Esophagus muscularis mucosa (tissue), 4 donors: ENCODE measurements around the gene RPS23. TPM values are rescaled to one million over a fixed set of nuclear protein-coding genes. Genes with fewer than 3 reads are reported as not detected.

Experiments used
- DNase-seq: peaks from one replicate; pipeline ENCODE4 v3.0.0-alpha.2; 2017; ENCODE audit errors: extremely low spot score
- H3K27ac ChIP-seq, 4 donors: fragments of 200-600 bp; sonication (generic); replicated peaks in 1 of 4; 1 replicate in 3 of 4; 2 replicates in 1 of 4; pipeline ENCODE4 v1.5.1; 2016 to 2019; ENCODE audit warnings: mild to moderate bottlenecking in 1 of 4
- H3K27me3 ChIP-seq, 4 donors: fragments of 200-600 bp; sonication (generic); one replicate each; pipeline versions ENCODE4 v1.5.1 to v1.6.0; 2016 to 2019
- H3K36me3 ChIP-seq, 4 donors: fragments of 200-600 bp; sonication (generic); one replicate each; pipeline ENCODE4 v1.5.1; 2016 to 2019
- H3K4me1 ChIP-seq, 4 donors: fragments of 200-600 bp; sonication (generic); one replicate each; pipeline ENCODE4 v1.5.1; 2016 to 2019
- H3K4me3 ChIP-seq, 4 donors: fragments of 200-600 bp; sonication (generic); 1 replicate in 2 of 4; 2 replicates in 2 of 4; pipeline ENCODE4 v1.5.1; 2016 to 2019; ENCODE audit warnings: mild to moderate bottlenecking in 4 of 4, moderate library complexity in 1 of 4
- H3K9me3 ChIP-seq, 4 donors: fragments of 200-600 bp; sonication (generic); 1 replicate in 3 of 4; 2 replicates in 1 of 4; pipeline ENCODE4 v1.5.1; 2016 to 2019
- CTCF ChIP-seq, 3 experiments: fragments of 200-600 bp in 2 of 3; fragments of 450-650 bp in 1 of 3; sonication (generic) in 2 of 3; IDR thresholded peaks; one replicate each; pipeline ENCODE4 v1.5.1; 2017 to 2019; ENCODE audit warnings: antibody characterized with exemption in 3 of 3, mild to moderate bottlenecking in 2 of 3, moderate library complexity in 1 of 3
- EP300 ChIP-seq: sonication (generic); formaldehyde crosslinking; IDR thresholded peaks from one replicate; pipeline ENCODE4 v1.6.1; 2017; ENCODE audit warnings: antibody characterized with exemption
- POLR2A ChIP-seq: fragments of 450-650 bp; IDR thresholded peaks from one replicate; pipeline ENCODE4 v1.6.1; 2017; ENCODE audit warnings: antibody characterized with exemption, moderate library complexity, mild to moderate bottlenecking, low read depth
- POLR2AphosphoS5 ChIP-seq, 2 donors: sonication (generic); formaldehyde crosslinking; IDR thresholded peaks; one replicate each; pipeline ENCODE4 v1.6.1; 2017; ENCODE audit warnings: antibody characterized with exemption in 2 of 2
- WGBS: methylation state at CpG from one replicate; pipeline ENCODE4 v1.1.5; 2018; 5-methylcytosine and 5-hydroxymethylcytosine counted together
- intact Hi-C: fragments of 100-400 bp; cut with DNase I; formaldehyde crosslinking; loops from one replicate; pipeline ENCODE4 v1.15.1; 2023
- total RNA-seq, 4 donors: library from RNA; depleted of rRNA; stranded (reverse); fragments of >200 nt; gene quantifications; one replicate each; pipeline versions ENCODE4 v1.1.0 to v1.2.1, GENCODE V29; 2016

RPS23 gene
- total RNA-seq, 4 donors from 2014 or later: 2,601 to 3,337 (median 2,967) TPM

GRCh38 chr5:82265047-82265446 is 13.1 kb downstream of the RPS23 start:
- Histone ChIP-seq H3K27me3 (no peaks in the 10 kb centered on the region), H3K4me1 (peaks cover 0 to 14% (median 9%) of the 10 kb centered on the region in 4 donors), H3K4me3 (no peak overlapping the region), H3K27ac (no peak overlapping the region), H3K9me3 (no peaks in the 10 kb centered on the region), H3K36me3 (no peaks in the 10 kb centered on the region)
- WGBS: 40% methylated on average over 4 of the region's 4 CpGs
- DNase-seq: no peak
- intact Hi-C loops: no loop called here
- no peak for TF ChIP-seq EP300
- no peak for TF ChIP-seq POLR2AphosphoS5 (IDR thresholded peaks at IDR 0.05)
- TF ChIP-seq POLR2A: no peak
- no peak for TF ChIP-seq CTCF (IDR thresholded peaks at IDR 0.05)

- TF ChIP-seq POLR2A: no peak
- no peak for TF ChIP-seq EP300
- no peak for TF ChIP-seq POLR2AphosphoS5 (IDR thresholded peaks at IDR 0.05)
- TF ChIP-seq CTCF (IDR thresholded peaks at IDR 0.05): peak in 2 of 3 experiments; percentile 32 to 35
- Histone ChIP-seq H3K4me3 (no peak overlapping the region), H3K4me1 (peaks cover 3 to 12% (median 8%) of the 10 kb centered on the region in 4 donors), H3K9me3 (no peaks in the 10 kb centered on the region), H3K27ac (no peak overlapping the region), H3K27me3 (no peaks in the 10 kb centered on the region), H3K36me3 (no peaks in the 10 kb centered on the region)
- intact Hi-C loops: no loop called here
- no peak for DNase-seq
- 84% methylated on average over 3 of the region's 3 CpGs for WGBS
These were observed 18.9 kb downstream of the RPS23 start for GRCh38 chr5:82259172-82259800.

- WGBS: 89% methylated on average over 3 of the region's 3 CpGs
- peaks cover 3 to 11% (median 8%) of the 10 kb centered on the region in 4 donors for H3K4me1 ChIP-seq
- TF ChIP-seq CTCF (IDR thresholded peaks at IDR 0.05): no peak
These were observed 20.4 kb downstream of the RPS23 start for GRCh38 chr5:82257729-82258128.

GRCh38 chr5:82257247-82257646 is 20.9 kb downstream of the RPS23 start:
- Histone ChIP-seq H3K9me3 (no peaks in the 10 kb centered on the region), H3K27me3 (no peaks in the 10 kb centered on the region), H3K27ac (no peak overlapping the region), H3K4me3 (no peak overlapping the region), H3K36me3 (no peaks in the 10 kb centered on the region), H3K4me1 (peaks cover 3 to 11% (median 8%) of the 10 kb centered on the region in 4 donors)
- TF ChIP-seq CTCF (IDR thresholded peaks at IDR 0.05) (no peak), POLR2AphosphoS5 (IDR thresholded peaks at IDR 0.05) (no peak), POLR2A (no peak), EP300 (no peak)
- DNase-seq: no peak
- WGBS: 90% methylated on average over 2 of the region's 2 CpGs
- intact Hi-C loops: no loop called here

More at GRCh38 chr5:82257729-82258128, 20.4 kb downstream of the RPS23 start:
- Histone ChIP-seq H3K27ac (no peak overlapping the region), H3K9me3 (no peaks in the 10 kb centered on the region), H3K27me3 (no peaks in the 10 kb centered on the region), H3K4me3 (no peak overlapping the region), H3K36me3 (no peaks in the 10 kb centered on the region)
- DNase-seq: no peak
- intact Hi-C loops: no loop called here

GRCh38 chr5:82255844-82256243 is 22.3 kb downstream of the RPS23 start:
- no peak for TF ChIP-seq POLR2A
- no peak for TF ChIP-seq POLR2AphosphoS5 (IDR thresholded peaks at IDR 0.05)
- TF ChIP-seq EP300: no peak
- no peak for TF ChIP-seq CTCF (IDR thresholded peaks at IDR 0.05)
- peaks cover 3 to 11% (median 8%) of the 10 kb centered on the region in 4 donors for H3K4me1 ChIP-seq
- no peak overlapping the region for H3K4me3 ChIP-seq
- no peaks in the 10 kb centered on the region for H3K36me3 ChIP-seq
- intact Hi-C loops: no loop called here
- no peaks in the 10 kb centered on the region for H3K27me3 ChIP-seq
- 19% methylated on average over 1 of the region's 1 CpG for whole genome bisulfite sequencing
- H3K27ac ChIP-seq: no peak overlapping the region
- no peak for DNase-seq
- no peaks in the 10 kb centered on the region for H3K9me3 ChIP-seq
